H9 (cell line): ENCODE measurements around the gene POC1B. TPM values are rescaled to one million over a fixed set of nuclear protein-coding genes. Genes with fewer than 3 reads are reported as not detected.

Experiments
- DNase-seq: peaks from one replicate; pipeline ENCODE4 v3.0.0-alpha.2; 2017
- H2AFZ ChIP-seq: one replicate; pipeline ENCODE4 v1.6.1; 2013; ENCODE audit warnings: mild to moderate bottlenecking, low read length, control low read depth, moderate library complexity
- H2AK5ac ChIP-seq: 2 replicates; pipeline ENCODE4 v1.6.1; 2013; ENCODE audit warnings: low read length, control low read depth, mixed read lengths; ENCODE audit not compliant: insufficient read length
- H2BK120ac ChIP-seq: one replicate; pipeline ENCODE4 v1.6.1; 2013; ENCODE audit warnings: low read depth, mild to moderate bottlenecking, low read length, control low read depth, inconsistent platforms; ENCODE audit not compliant: poor library complexity, severe bottlenecking
- H2BK12ac ChIP-seq: 2 replicates; pipeline ENCODE4 v1.6.1; 2013; ENCODE audit warnings: low read length, control low read depth, mixed read lengths, low read depth; ENCODE audit not compliant: insufficient read length
- H2BK15ac ChIP-seq: 2 replicates; pipeline ENCODE4 v1.6.1; 2013; ENCODE audit warnings: low read depth, low read length, control low read depth
- H2BK20ac ChIP-seq: one replicate; pipeline ENCODE4 v1.6.1; 2013; ENCODE audit warnings: low read depth, mild to moderate bottlenecking, low read length, control low read depth, inconsistent platforms; ENCODE audit not compliant: poor library complexity, severe bottlenecking
- H2BK5ac ChIP-seq: 2 replicates; pipeline ENCODE4 v1.6.1; 2013; ENCODE audit warnings: low read length, control low read depth, mixed read lengths; ENCODE audit not compliant: insufficient read length
- H3K14ac ChIP-seq: 2 replicates; pipeline ENCODE4 v1.6.1; 2013; ENCODE audit warnings: low read length, control low read depth; ENCODE audit not compliant: insufficient read depth
- H3K18ac ChIP-seq: 2 replicates; pipeline ENCODE4 v1.6.1; 2013; ENCODE audit warnings: low read depth, mild to moderate bottlenecking, mixed read lengths, low read length, control low read depth; ENCODE audit not compliant: insufficient read length
- H3K23ac ChIP-seq: 2 replicates; pipeline ENCODE4 v1.6.1; 2013; ENCODE audit warnings: low read length, control low read depth, mixed read lengths, low read depth; ENCODE audit not compliant: insufficient read length
- H3K23me2 ChIP-seq: 2 replicates; pipeline ENCODE4 v1.6.1; 2013; ENCODE audit warnings: low read depth, mild to moderate bottlenecking, mixed read lengths, low read length, control low read depth; ENCODE audit not compliant: insufficient read length, poor library complexity, severe bottlenecking
- H3K27ac ChIP-seq: 2 replicates; pipeline ENCODE4 v1.5.1; 2013; ENCODE audit warnings: low read length, control low read depth, mixed read lengths, low read depth; ENCODE audit not compliant: insufficient read length
- H3K27me3 ChIP-seq: 2 replicates; pipeline ENCODE4 v1.6.1; 2013; ENCODE audit warnings: low read length, control low read depth, inconsistent platforms; ENCODE audit not compliant: insufficient read depth
- H3K4ac ChIP-seq: 2 replicates; pipeline ENCODE4 v1.6.1; 2013; ENCODE audit warnings: low read depth, mild to moderate bottlenecking, control low read depth, inconsistent platforms, low read length, moderate library complexity
- H3K4me1 ChIP-seq: 2 replicates; pipeline ENCODE4 v1.6.1; 2013; ENCODE audit warnings: low read length, control low read depth, inconsistent platforms; ENCODE audit not compliant: insufficient read depth
- H3K4me2 ChIP-seq: 2 replicates; pipeline ENCODE4 v1.6.1; 2013; ENCODE audit warnings: low read length, control low read depth, mixed read lengths; ENCODE audit not compliant: insufficient read length, insufficient read depth
- H3K56ac ChIP-seq: 2 replicates; pipeline ENCODE4 v1.6.1; 2013; ENCODE audit warnings: low read depth, mild to moderate bottlenecking, mixed read lengths, low read length, control low read depth; ENCODE audit not compliant: insufficient read length
- H3K79me1 ChIP-seq: 2 replicates; pipeline ENCODE4 v1.6.1; 2013; ENCODE audit warnings: low read depth, mild to moderate bottlenecking, moderate library complexity, low read length, control low read depth, inconsistent platforms; ENCODE audit not compliant: insufficient read depth, poor library complexity, severe bottlenecking
- H3K79me2 ChIP-seq: 2 replicates; pipeline ENCODE4 v1.6.1; 2013; ENCODE audit warnings: low read length, control low read depth, inconsistent platforms; ENCODE audit not compliant: insufficient read depth
- H3K9ac ChIP-seq: 2 replicates; pipeline ENCODE4 v1.6.1; 2013; ENCODE audit warnings: low read length, control low read depth, mixed read lengths; ENCODE audit not compliant: insufficient read length; ENCODE audit errors: extremely low read depth
- H3K9me3 ChIP-seq: one replicate; pipeline ENCODE4 v1.6.1; 2013; ENCODE audit warnings: low read depth, low read length, inconsistent platforms; ENCODE audit not compliant: control insufficient read depth
- H3T11ph ChIP-seq: one replicate; pipeline ENCODE4 v1.6.1; 2013; ENCODE audit warnings: mild to moderate bottlenecking, low read length, control low read depth, inconsistent platforms
- H4K20me1 ChIP-seq: one replicate; pipeline ENCODE4 v1.6.1; 2013; ENCODE audit not compliant: control insufficient read depth, insufficient read length, insufficient read depth
- H4K5ac ChIP-seq: 2 replicates; pipeline ENCODE4 v1.6.1; 2013; ENCODE audit warnings: low read depth, mild to moderate bottlenecking, mixed read lengths, low read length, control low read depth; ENCODE audit not compliant: insufficient read length
- H4K8ac ChIP-seq: replicated peaks from 2 replicates; pipeline ENCODE4 v1.6.1; 2013; ENCODE audit warnings: low read length, control low read depth, mixed read lengths, low read depth; ENCODE audit not compliant: insufficient read length
- H4K91ac ChIP-seq: 2 replicates; pipeline ENCODE4 v1.6.1; 2013; ENCODE audit warnings: low read depth, mild to moderate bottlenecking, moderate library complexity, mixed read lengths, low read length, control low read depth; ENCODE audit not compliant: insufficient read length
- H3K27ac Mint-ChIP-seq, 3 experiments: 2 replicates in 2 of 3; 3 replicates in 1 of 3; pipeline ENCODE4 v1.8.0; 2020 to 2021; ENCODE audit warnings: mixed read lengths in 3 of 3, mild to moderate bottlenecking in 1 of 3, moderate library complexity in 1 of 3
- H3K27me3 Mint-ChIP-seq: 2 replicates; pipeline ENCODE4 v1.8.0; 2021; ENCODE audit warnings: low read depth, mild to moderate bottlenecking, moderate library complexity, mixed read lengths
- H3K36me3 Mint-ChIP-seq, 3 experiments: 2 replicates in 2 of 3; 3 replicates in 1 of 3; pipeline ENCODE4 v1.8.0; 2020 to 2021; ENCODE audit warnings: low read depth in 3 of 3, mixed read lengths in 3 of 3; ENCODE audit not compliant: insufficient read depth in 1 of 3
- H3K4me1 Mint-ChIP-seq, 2 experiments: 2 replicates each; pipeline ENCODE4 v1.8.0; 2020; ENCODE audit warnings: mixed read lengths in 2 of 2
- H3K4me3 Mint-ChIP-seq, 2 experiments: 2 replicates in 1 of 2; 3 replicates in 1 of 2; pipeline ENCODE4 v1.8.0; 2020 to 2021; ENCODE audit warnings: mild to moderate bottlenecking in 2 of 2, mixed read lengths in 2 of 2, moderate library complexity in 1 of 2
- H3K9me3 Mint-ChIP-seq, 2 experiments: 2 replicates in 1 of 2; 3 replicates in 1 of 2; pipeline ENCODE4 v1.8.0; 2020; ENCODE audit warnings: mild to moderate bottlenecking in 2 of 2, mixed read lengths in 2 of 2, moderate library complexity in 1 of 2
- WGBS: extraction: QIAGEN DNeasy Blood & Tissue Kit; methylation state at CpG from one replicate; pipeline ENCODE4 v1.1.7; 2013; ENCODE audit warnings: missing lambda C conversion rate, low lambda C conversion rate, mixed read lengths; ENCODE audit not compliant: insufficient read length; ENCODE audit errors: extremely low coverage; 5-methylcytosine and 5-hydroxymethylcytosine counted together
- total RNA-seq: library from RNA; stranded (reverse); gene quantifications from 2 replicates; pipeline ENCODE4 v1.2.1, GENCODE V29; 2021
- TF ChIP-seq, protein P1 (sequence below): fragments of 200-600 bp; sonication (generic); conservative IDR thresholded peaks from 3 replicates; pipeline ENCODE4 v1.8.0; 2021; ENCODE audit warnings: antibody characterized with exemption, mild to moderate bottlenecking

Gene POC1B
- total RNA-seq, 1 experiment from 2014 or later, result 12.5 TPM

DNA sequence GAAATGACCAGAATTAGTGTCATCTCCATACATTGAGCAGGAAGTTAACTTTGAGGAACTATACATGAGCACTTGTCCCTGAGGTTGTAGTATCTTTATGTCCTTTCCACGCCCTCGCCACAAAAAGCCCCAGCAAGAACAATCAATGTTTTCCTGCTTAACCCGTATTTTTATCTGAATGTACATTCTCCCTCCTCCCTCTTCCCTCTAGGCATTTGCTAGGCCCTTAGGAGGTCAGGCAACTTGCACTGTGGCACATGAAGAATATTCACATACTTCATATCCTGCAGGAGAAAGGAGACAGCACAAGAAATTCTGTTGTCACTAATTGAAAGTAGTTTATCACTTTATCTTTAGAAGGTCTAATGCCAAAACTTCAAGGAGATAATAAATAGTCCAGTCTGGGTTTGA lies 155.4 kb downstream of the POC1B start:
- Histone ChIP-seq H2BK15ac (no peak overlapping the region), H4K8ac (no peak overlapping the region), H3K23ac (no peak overlapping the region), H4K5ac (no peak overlapping the region), H2AFZ (no peak overlapping the region), H3K27ac (no peak overlapping the region), H2BK120ac (no peak overlapping the region), H3T11ph (no peak overlapping the region), H3K18ac (no peak overlapping the region), H2BK12ac (no peak overlapping the region), H2BK20ac (no peak overlapping the region), H3K79me1 (no peaks in the 10 kb centered on the region), H3K9me3 (no peaks in the 10 kb centered on the region), H4K91ac (no peak overlapping the region), H3K79me2 (no peaks in the 10 kb centered on the region), H3K4me1 (peaks cover 7% of the 10 kb centered on the region; the same call in 1 of the 2 replicates), H3K23me2 (no peaks in the 10 kb centered on the region), H3K9ac (no peak overlapping the region), H3K14ac (no peak overlapping the region), H3K56ac (no peak overlapping the region), H2AK5ac (no peak overlapping the region), H4K20me1 (no peaks in the 10 kb centered on the region), H2BK5ac (no peak overlapping the region), H3K4me2 (no peak overlapping the region), H3K27me3 (no peaks in the 10 kb centered on the region), H3K4ac (no peak overlapping the region)
- H3K9me3 Mint-ChIP-seq, result no peaks in the 10 kb centered on the region; a peak in 1 of 5 replicates
- peaks cover 8% of the 10 kb centered on the region for H3K27me3 Mint-ChIP-seq
- no peak overlapping the region; a peak in 1 of 7 replicates for H3K27ac Mint-ChIP-seq
- H3K4me1 Mint-ChIP-seq, result peaks cover 17 to 19% of the 10 kb centered on the region in 2 experiments
- H3K36me3 Mint-ChIP-seq, result no peaks in the 10 kb centered on the region
- no CpG with 5 or more reads among the region's 3 CpGs for WGBS
- no peak overlapping the region for H3K4me3 Mint-ChIP-seq
- no peak for DNase-seq
- TF ChIP-seq, protein P1, sequence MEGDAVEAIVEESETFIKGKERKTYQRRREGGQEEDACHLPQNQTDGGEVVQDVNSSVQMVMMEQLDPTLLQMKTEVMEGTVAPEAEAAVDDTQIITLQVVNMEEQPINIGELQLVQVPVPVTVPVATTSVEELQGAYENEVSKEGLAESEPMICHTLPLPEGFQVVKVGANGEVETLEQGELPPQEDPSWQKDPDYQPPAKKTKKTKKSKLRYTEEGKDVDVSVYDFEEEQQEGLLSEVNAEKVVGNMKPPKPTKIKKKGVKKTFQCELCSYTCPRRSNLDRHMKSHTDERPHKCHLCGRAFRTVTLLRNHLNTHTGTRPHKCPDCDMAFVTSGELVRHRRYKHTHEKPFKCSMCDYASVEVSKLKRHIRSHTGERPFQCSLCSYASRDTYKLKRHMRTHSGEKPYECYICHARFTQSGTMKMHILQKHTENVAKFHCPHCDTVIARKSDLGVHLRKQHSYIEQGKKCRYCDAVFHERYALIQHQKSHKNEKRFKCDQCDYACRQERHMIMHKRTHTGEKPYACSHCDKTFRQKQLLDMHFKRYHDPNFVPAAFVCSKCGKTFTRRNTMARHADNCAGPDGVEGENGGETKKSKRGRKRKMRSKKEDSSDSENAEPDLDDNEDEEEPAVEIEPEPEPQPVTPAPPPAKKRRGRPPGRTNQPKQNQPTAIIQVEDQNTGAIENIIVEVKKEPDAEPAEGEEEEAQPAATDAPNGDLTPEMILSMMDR, result no peak

Other genes starting within 250 kb of the POC1B start
- 35.3 and 39.5 TPM in 2 replicates for gene DUSP6, start 173.5 kb downstream of the POC1B start, total RNA-seq
- gene GALNT4, start 1.3 kb downstream of the POC1B start, total RNA-seq, result 3.1 TPM in 2 replicates
- gene ATP2B1, start 182.8 kb upstream of the POC1B start, total RNA-seq, result 20.6 and 23.4 TPM in 2 replicates